GM12892 (cell line): ENCODE measurements around the gene VLDLR.

ENCODE experiments used
- POLR2A ChIP-seq: IDR thresholded peaks from 2 replicates; pipeline ENCODE4 v1.6.1; 2011; ENCODE audit warnings: low read depth, low read length, control low read depth
- POLR2AphosphoS5 ChIP-seq: IDR thresholded peaks from 2 replicates; pipeline ENCODE4 v1.6.1; 2011; ENCODE audit warnings: low read depth, low read length, control low read depth
- TAF1 ChIP-seq: IDR thresholded peaks from 2 replicates; pipeline ENCODE4 v1.6.1; 2011; ENCODE audit warnings: low read depth, mild to moderate bottlenecking, control low read depth, low read length, borderline replicate concordance

DNA sequence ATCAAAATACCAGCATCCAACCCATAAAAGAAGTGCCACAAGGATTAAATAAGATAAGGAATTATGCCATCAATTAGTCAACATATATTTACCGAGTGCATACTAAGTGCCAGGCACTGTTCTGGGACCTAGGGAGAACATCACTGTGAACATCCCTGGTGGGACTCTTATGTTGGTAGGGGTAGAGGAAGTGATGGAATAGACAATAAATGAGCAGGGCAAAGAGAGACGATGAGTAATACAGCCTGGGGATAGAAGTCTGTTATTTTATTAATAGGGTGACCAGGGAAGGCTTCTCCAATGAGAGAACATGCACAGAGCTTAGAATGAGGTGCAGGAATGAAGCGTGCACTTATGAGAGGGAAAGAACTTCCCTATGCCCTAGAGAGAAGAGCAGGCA lies 47.4 kb upstream of the VLDLR start:
- TF ChIP-seq POLR2A: no peak
- no peak for TF ChIP-seq TAF1
- no peak for TF ChIP-seq POLR2AphosphoS5
